ENCODE results near the gene IL31RA. TPM values are rescaled to one million over a fixed set of nuclear protein-coding genes. Genes with fewer than 3 reads are reported as not detected.
"Not testable (repeated sequence)": the region's sequence is repeated elsewhere in the genome, so short reads cannot be mapped to it uniquely, and the experiment has no call there.

IL31RA gene
- total RNA-seq (not detected), polyA plus RNA-seq (not detected)

DNA sequence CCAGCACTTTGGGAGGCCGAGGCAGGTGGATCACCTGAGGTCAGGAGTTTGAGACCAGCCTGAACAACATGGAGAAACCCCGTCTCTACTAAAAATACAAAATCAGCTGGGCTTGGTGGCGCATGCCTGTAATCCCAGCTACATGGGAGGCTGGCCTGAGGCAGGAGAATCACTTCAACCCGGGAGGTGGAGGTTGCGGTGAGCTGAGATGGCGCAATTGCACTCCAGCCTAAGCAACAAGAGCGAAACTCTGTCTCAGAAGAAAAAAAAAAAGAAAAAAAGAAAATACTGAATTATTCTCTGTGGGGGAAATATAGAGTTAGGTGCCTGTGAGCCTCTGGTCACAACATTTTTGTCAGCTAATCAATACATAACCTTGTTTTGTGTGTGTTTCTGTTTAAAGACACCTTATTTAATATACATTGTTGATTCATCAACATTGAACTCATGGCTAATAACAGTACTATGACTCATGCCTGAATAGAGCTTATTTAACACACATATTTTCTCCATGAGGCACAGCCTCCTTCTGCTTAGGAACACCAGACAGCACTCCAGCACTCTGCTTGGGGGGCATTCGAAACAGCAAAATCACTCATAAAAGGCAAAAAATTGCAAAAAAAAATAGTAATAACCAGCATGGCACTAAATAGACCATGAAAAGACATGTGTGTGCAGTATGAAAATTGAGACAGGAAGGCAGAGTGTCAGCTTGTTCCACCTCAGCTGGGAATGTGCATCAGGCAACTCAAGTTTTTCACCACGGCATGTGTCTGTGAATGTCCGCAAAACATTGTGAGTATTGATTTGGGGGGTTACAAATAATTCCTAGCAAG, at the start of gene IL31RA:
TSS of gene IL31RA (plus strand) at position 519 of the 836 bp plus-strand sequence. CDS start at position 733, 214 bp downstream.
- ChIA-PET POLR2A (no interaction called here), CTCF (no interaction called here)
- Histone ChIP-seq H3K27me3 (ENCODE audit: insufficient read depth, low read length, poor library complexity, severe bottlenecking) (peaks cover 5% of the 10 kb centered on the region), H3K27ac (ENCODE audit: low read depth, low read length) (no peak within 1 kb of the TSS), H3K4me3 (ENCODE audit: low read length) (no peak within 1 kb of the TSS), H3K4me1 (ENCODE audit: insufficient read depth, low read length) (peaks cover 8% of the 10 kb centered on the region), H3K36me3 (ENCODE audit: insufficient read depth, low read length) (no peaks in the 10 kb centered on the region), H3K9me3 (ENCODE audit: low read length) (no peaks in the 10 kb centered on the region)
- Mint-ChIP-seq H3K4me1 (peaks cover 11 to 25% (median 13%) of the 10 kb centered on the region in 3 donors), H3K27me3 (peaks cover 9 to 43% of the 10 kb centered on the region in 2 donors), H3K4me3 (no peak within 1 kb of the TSS), H3K36me3 (peaks cover 0 to 6% (median 1%) of the 10 kb centered on the region in 3 donors), H3K27ac (no peak within 1 kb of the TSS), H3K9me3 (no peaks in the 10 kb centered on the region)
- no peak for DNase-seq

GRCh38 chr5:55808814-55809213, 42.3 kb upstream of the IL31RA start:
- Mint-ChIP-seq H3K36me3 (peaks cover 0 to 18% (median 2%) of the 10 kb centered on the region in 3 donors), H3K9me3 (peaks cover 0 to 15% (median 4%) of the 10 kb centered on the region in 5 donors), H3K27me3 (peaks cover 11 to 24% of the 10 kb centered on the region in 2 donors)
- CTCF ChIA-PET, result interaction anchor here (0.6 kb wide), 1 partner anchor 400 kb away, joined by 3 read pairs; no protein-coding TSS in a partner anchor
- H3K27me3 ChIP-seq (ENCODE audit: insufficient read depth, low read length, poor library complexity, severe bottlenecking); H3K4me1 Mint-ChIP-seq; H3K4me1 ChIP-seq (ENCODE audit: insufficient read depth, low read length); H3K27ac Mint-ChIP-seq; DNase-seq; H3K4me3 Mint-ChIP-seq; POLR2A ChIA-PET; H3K9me3 ChIP-seq (ENCODE audit: low read length); H3K36me3 ChIP-seq (ENCODE audit: insufficient read depth, low read length); H3K27ac ChIP-seq (ENCODE audit: low read depth, low read length); H3K4me3 ChIP-seq (ENCODE audit: low read length): not testable (repeated sequence)

GRCh38 chr5:55815939-55816338, 35.2 kb upstream of the IL31RA start:
- CTCF ChIA-PET, POLR2A ChIA-PET: not testable (repeated sequence)

GRCh38 chr5:55816342-55816741, 34.8 kb upstream of the IL31RA start:
- no peaks in the 10 kb centered on the region for H3K36me3 ChIP-seq (ENCODE audit: insufficient read depth, low read length)
- Mint-ChIP-seq H3K27me3 (peaks cover 11 to 39% of the 10 kb centered on the region in 2 donors), H3K36me3 (no peaks in the 10 kb centered on the region), H3K4me1 (peaks cover under 1 to 2% (median 2%) of the 10 kb centered on the region in 3 donors), H3K4me3 (no peak overlapping the region), H3K9me3 (no peaks in the 10 kb centered on the region), H3K27ac (no peak overlapping the region)
- DNase-seq, result no peak
- ChIA-PET CTCF (no interaction called here), POLR2A (no interaction called here)
- H3K4me1 ChIP-seq (ENCODE audit: insufficient read depth, low read length), result no peaks in the 10 kb centered on the region
- H3K4me3 ChIP-seq (ENCODE audit: low read length), result no peak overlapping the region
- H3K9me3 ChIP-seq (ENCODE audit: low read length), result no peaks in the 10 kb centered on the region
- no peak overlapping the region for H3K27ac ChIP-seq (ENCODE audit: low read depth, low read length)
- peaks cover 5% of the 10 kb centered on the region for H3K27me3 ChIP-seq (ENCODE audit: insufficient read depth, low read length, poor library complexity, severe bottlenecking)

More at GRCh38 chr5:55815939-55816338, 35.2 kb upstream of the IL31RA start:
- H3K9me3 ChIP-seq (ENCODE audit: low read length); H3K36me3 Mint-ChIP-seq; H3K4me3 ChIP-seq (ENCODE audit: low read length); H3K36me3 ChIP-seq (ENCODE audit: insufficient read depth, low read length); H3K27ac ChIP-seq (ENCODE audit: low read depth, low read length); H3K4me1 ChIP-seq (ENCODE audit: insufficient read depth, low read length); H3K9me3 Mint-ChIP-seq; H3K4me1 Mint-ChIP-seq; H3K4me3 Mint-ChIP-seq; DNase-seq; H3K27ac Mint-ChIP-seq; H3K27me3 ChIP-seq (ENCODE audit: insufficient read depth, low read length, poor library complexity, severe bottlenecking): not testable (repeated sequence)
- peaks cover 7 to 35% of the 10 kb centered on the region in 2 donors for H3K27me3 Mint-ChIP-seq

DNA sequence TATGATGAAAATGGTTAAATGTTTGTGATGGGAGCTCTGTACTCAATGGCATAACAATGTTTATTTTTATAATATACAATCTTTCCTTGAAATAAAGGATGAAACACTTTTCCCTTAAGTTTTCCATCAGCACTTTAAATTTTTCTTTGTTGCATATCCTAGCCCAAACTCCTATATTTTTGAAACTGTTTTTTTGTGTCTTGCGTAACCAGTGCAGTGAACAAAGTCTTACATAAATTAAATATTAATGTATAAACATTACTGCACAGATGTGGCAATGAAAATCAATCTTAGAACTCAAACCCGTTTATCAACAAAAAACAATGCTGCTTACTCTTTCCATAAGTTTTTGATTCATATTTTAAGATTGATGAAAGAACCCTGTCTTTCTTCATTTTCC, 34.1 kb upstream of the IL31RA start:
- no peak for DNase-seq
- no peak overlapping the region for H3K4me3 Mint-ChIP-seq
- Histone ChIP-seq H3K9me3 (ENCODE audit: low read length) (no peaks in the 10 kb centered on the region), H3K27ac (ENCODE audit: low read depth, low read length) (no peak overlapping the region), H3K4me3 (ENCODE audit: low read length) (no peak overlapping the region), H3K4me1 (ENCODE audit: insufficient read depth, low read length) (no peaks in the 10 kb centered on the region), H3K36me3 (ENCODE audit: insufficient read depth, low read length) (no peaks in the 10 kb centered on the region), H3K27me3 (ENCODE audit: insufficient read depth, low read length, poor library complexity, severe bottlenecking) (peaks cover 8% of the 10 kb centered on the region)
- H3K36me3 Mint-ChIP-seq, result no peaks in the 10 kb centered on the region
- H3K27me3 Mint-ChIP-seq, result peaks cover 13 to 44% of the 10 kb centered on the region in 2 donors
- peaks cover 4 to 5% (median 5%) of the 10 kb centered on the region in 3 donors for H3K4me1 Mint-ChIP-seq
- ChIA-PET POLR2A (no interaction called here), CTCF (no interaction called here)
- H3K9me3 Mint-ChIP-seq, result no peaks in the 10 kb centered on the region
- H3K27ac Mint-ChIP-seq, result no peak overlapping the region

DNA sequence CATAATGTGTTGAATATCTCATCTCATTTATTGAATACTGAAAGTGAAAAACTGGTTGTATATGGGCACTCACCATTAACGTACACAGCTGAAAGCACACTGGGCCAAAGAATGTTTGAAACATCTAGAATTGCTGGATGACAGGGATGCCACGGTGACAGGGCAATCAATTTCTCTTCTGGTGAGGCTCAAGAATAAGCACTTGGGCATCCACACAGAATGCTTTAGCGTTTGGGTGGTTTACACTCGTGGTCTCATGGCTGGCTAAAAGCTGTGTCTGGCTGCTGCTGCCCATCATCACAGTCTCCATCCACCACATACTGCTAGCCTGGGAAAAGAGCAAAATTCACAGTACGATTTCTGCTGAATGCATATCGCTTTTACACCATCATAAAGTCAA, 30.7 kb upstream of the IL31RA start:
- H3K36me3 ChIP-seq (ENCODE audit: insufficient read depth, low read length), result no peaks in the 10 kb centered on the region
- no peaks in the 10 kb centered on the region for H3K4me1 ChIP-seq (ENCODE audit: insufficient read depth, low read length)
- no peak overlapping the region for H3K4me3 ChIP-seq (ENCODE audit: low read length)
- Mint-ChIP-seq H3K4me1 (peaks cover 5 to 9% (median 9%) of the 10 kb centered on the region in 3 donors), H3K4me3 (no peak overlapping the region), H3K9me3 (no peaks in the 10 kb centered on the region), H3K27ac (no peak overlapping the region), H3K36me3 (no peaks in the 10 kb centered on the region), H3K27me3 (peaks cover 32 to 68% of the 10 kb centered on the region in 2 donors)
- peaks cover 11% of the 10 kb centered on the region for H3K27me3 ChIP-seq (ENCODE audit: insufficient read depth, low read length, poor library complexity, severe bottlenecking)
- H3K9me3 ChIP-seq (ENCODE audit: low read length), result no peaks in the 10 kb centered on the region
- H3K27ac ChIP-seq (ENCODE audit: low read depth, low read length), result no peak overlapping the region
- no peak for DNase-seq
- ChIA-PET POLR2A (no interaction called here), CTCF (no interaction called here)

DNA sequence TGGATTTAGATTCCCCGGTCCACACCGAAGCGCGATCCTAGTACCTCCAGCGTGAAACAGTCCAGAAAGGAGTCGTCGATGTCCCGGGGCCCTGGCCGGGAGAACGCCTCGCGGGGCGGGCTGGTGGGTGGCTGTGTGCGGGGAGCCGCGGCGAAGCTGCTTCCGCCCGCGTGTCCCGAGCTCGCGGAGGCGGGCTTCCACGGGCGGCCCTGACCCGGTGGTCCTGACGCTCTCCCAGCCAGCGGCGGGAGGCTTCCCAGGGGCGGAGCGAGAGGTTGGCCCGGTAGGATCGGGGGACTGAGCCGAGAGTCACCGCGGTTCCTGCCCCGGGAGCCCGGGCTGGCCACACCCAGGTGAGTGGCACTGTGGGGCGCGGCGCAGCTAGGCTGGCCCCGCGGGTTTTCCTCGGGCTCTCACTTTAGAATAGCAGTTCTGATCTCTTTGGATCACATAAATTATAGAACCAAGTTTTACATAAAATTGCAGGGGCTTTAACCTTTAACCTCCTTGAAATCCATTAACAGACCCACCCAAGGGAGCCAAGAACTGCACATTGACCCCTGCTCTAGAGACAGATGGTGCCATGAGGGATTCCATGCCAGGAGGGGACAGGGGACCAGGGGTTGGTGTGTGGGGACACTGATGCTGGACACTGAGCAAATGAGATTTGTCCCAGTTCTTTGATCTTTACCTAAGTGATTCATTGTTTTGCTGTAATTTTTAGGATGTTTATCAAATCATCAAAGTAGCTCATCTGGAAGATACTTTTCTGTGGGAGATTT, 29.2 kb upstream of the IL31RA start:
- DNase-seq, result peak in 1 of 5 donors; percentile 2
- CTCF ChIA-PET, result no interaction called here
- no peaks in the 10 kb centered on the region for H3K9me3 ChIP-seq (ENCODE audit: low read length)
- H3K4me1 ChIP-seq (ENCODE audit: insufficient read depth, low read length), result no peaks in the 10 kb centered on the region
- POLR2A ChIA-PET, result no interaction called here
- peaks cover 5 to 9% (median 9%) of the 10 kb centered on the region in 3 donors for H3K4me1 Mint-ChIP-seq
- H3K27me3 ChIP-seq (ENCODE audit: insufficient read depth, low read length, poor library complexity, severe bottlenecking), result peaks cover 11% of the 10 kb centered on the region
- H3K36me3 ChIP-seq (ENCODE audit: insufficient read depth, low read length), result no peaks in the 10 kb centered on the region
- no peaks in the 10 kb centered on the region for H3K36me3 Mint-ChIP-seq
- peaks cover 30 to 75% of the 10 kb centered on the region in 2 donors for H3K27me3 Mint-ChIP-seq
- H3K4me3 ChIP-seq (ENCODE audit: low read length), result no peak overlapping the region
- peak overlapping the region in 5 of 7 donors; percentile 2 to 70 (median 27) for H3K4me3 Mint-ChIP-seq
- no peak overlapping the region for H3K27ac Mint-ChIP-seq
- no peak overlapping the region for H3K27ac ChIP-seq (ENCODE audit: low read depth, low read length)
- H3K9me3 Mint-ChIP-seq, result no peaks in the 10 kb centered on the region

DNA sequence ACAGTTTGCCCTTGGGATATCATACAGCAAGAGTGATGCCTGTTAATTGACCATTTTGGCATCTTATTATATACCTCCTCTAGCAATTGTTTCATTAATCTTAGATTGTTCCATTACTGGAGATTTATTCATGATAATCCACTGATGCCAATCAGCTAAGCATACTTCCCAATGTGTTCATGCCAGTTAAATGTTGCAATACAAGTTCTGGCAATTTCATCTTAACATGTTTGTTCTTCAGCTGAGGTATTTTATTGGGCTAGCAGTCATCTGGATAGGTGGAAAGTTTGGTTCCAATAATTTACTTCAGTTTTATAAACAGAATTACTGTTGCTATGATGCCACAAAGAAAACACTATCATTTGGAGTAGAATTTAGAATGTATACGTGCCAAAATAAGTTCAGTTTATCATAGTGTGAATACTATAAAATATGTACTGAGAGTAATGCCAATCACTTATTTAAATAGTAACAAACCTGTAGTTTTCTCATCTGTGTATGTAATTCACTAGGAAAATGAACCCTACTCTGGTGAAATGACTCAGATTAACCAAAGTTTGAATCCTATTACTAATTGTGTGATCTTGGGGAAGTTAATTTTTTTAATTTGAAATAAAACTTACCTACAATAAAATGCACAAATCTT, 27.9 kb upstream of the IL31RA start:
- no peak overlapping the region for H3K4me3 Mint-ChIP-seq

More for the DNA sequence above, 27.9 kb upstream of the IL31RA start:
- Mint-ChIP-seq H3K27me3 (peaks cover 30 to 73% of the 10 kb centered on the region in 2 donors), H3K4me1 (peaks cover 5 to 9% (median 9%) of the 10 kb centered on the region in 3 donors), H3K27ac (no peak overlapping the region), H3K36me3 (no peaks in the 10 kb centered on the region), H3K9me3 (no peaks in the 10 kb centered on the region)
- no peaks in the 10 kb centered on the region for H3K36me3 ChIP-seq (ENCODE audit: insufficient read depth, low read length)
- ChIA-PET CTCF (no interaction called here), POLR2A (no interaction called here)
- H3K4me1 ChIP-seq (ENCODE audit: insufficient read depth, low read length), result no peaks in the 10 kb centered on the region
- no peak overlapping the region for H3K4me3 ChIP-seq (ENCODE audit: low read length)
- H3K27me3 ChIP-seq (ENCODE audit: insufficient read depth, low read length, poor library complexity, severe bottlenecking), result peaks cover 11% of the 10 kb centered on the region
- H3K9me3 ChIP-seq (ENCODE audit: low read length), result no peaks in the 10 kb centered on the region
- DNase-seq, result no peak
- H3K27ac ChIP-seq (ENCODE audit: low read depth, low read length), result no peak overlapping the region

Data from CD8-positive, alpha-beta memory T cell (primary cell).